Left kidney (tissue), 1 donor: ENCODE measurements around the gene ZFPM1. TPM values are rescaled to one million over a fixed set of nuclear protein-coding genes. Genes with fewer than 3 reads are reported as not detected.

Experiments
- polyA plus RNA-seq: library from polyadenylated mRNA; unstranded; fragments of 120-200 nt; gene quantifications from one replicate; pipeline ENCODE4 v1.2.1, GENCODE V29; 2013; ENCODE audit not compliant: insufficient read length

Gene ZFPM1
- polyA plus RNA-seq, 1 donor = 3.6 TPM

Other genes with a start within 250 kb of the ZFPM1 start
- gene ZNF469, start 70.3 kb upstream of the ZFPM1 start, polyA plus RNA-seq = 1.2 TPM
- gene ZC3H18, start 117.1 kb downstream of the ZFPM1 start, polyA plus RNA-seq = 35.8 TPM
- 0.13 TPM for gene IL17C, start 185.3 kb downstream of the ZFPM1 start, polyA plus RNA-seq
- gene CYBA, start 197.8 kb downstream of the ZFPM1 start, polyA plus RNA-seq = 84.5 TPM
- 24.5 TPM for gene MVD, start 209.8 kb downstream of the ZFPM1 start, polyA plus RNA-seq
- gene SNAI3, start 233.2 kb downstream of the ZFPM1 start, polyA plus RNA-seq = 0.58 TPM